Effector CD8-positive, alpha-beta T cell (primary cell): Measurements from ENCODE around the gene SERBP1.

Experiments used
- DNase-seq: peaks from one replicate; lab custom pipeline; 2025; lab: John Stamatoyannopoulos, UW

SERBP1 gene

DNA sequence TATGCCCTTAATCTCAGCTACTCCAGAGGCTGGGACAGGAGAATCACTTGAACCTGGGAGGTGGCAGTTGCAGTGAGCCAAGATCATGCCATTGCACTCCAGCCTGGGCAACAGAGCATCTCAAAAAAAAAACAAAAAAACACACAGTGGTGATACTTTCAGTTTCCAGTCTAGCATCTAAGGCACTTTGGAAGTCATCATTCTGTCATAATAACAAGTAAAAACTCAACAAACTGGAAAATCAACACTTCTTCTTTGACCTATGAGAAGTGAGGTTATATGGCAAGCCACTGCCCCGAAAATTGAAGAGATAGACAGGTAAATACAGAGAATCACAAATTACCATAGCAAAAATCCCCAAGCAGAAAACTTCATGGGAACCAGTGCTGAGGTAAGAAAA lies 70.6 kb downstream of the SERBP1 start:
- no peak for DNase-seq
